Activated naive CD8-positive, alpha-beta T cell treated with anti-CD3 and anti-CD28 coated beads for 36 hours (primary cell): ENCODE measurements around the gene WDFY2. TPM values are rescaled to one million over a fixed set of nuclear protein-coding genes. Genes with fewer than 3 reads are reported as not detected.

Experiments
- DNase-seq: peaks from one replicate; pipeline ENCODE4 v3.0.0; 2021
- H3K27ac Mint-ChIP-seq: one replicate; pipeline ENCODE4 v1.8.0; 2022; ENCODE audit warnings: mild to moderate bottlenecking, moderate library complexity, mixed read lengths
- H3K27me3 Mint-ChIP-seq: one replicate; pipeline ENCODE4 v1.8.0; 2022; ENCODE audit warnings: mild to moderate bottlenecking, mixed read lengths
- H3K36me3 Mint-ChIP-seq: one replicate; pipeline ENCODE4 v1.8.0; 2021; ENCODE audit warnings: mild to moderate bottlenecking, mixed read lengths
- H3K4me1 Mint-ChIP-seq: one replicate; pipeline ENCODE4 v1.8.0; 2021; ENCODE audit warnings: mixed read lengths
- H3K4me3 Mint-ChIP-seq: one replicate; pipeline ENCODE4 v1.8.0; 2022; ENCODE audit warnings: mild to moderate bottlenecking, moderate library complexity, mixed read lengths
- H3K9me3 Mint-ChIP-seq: one replicate; pipeline ENCODE4 v1.8.0; 2022; ENCODE audit warnings: mixed read lengths
- total RNA-seq, 2 experiments: library from RNA; stranded (reverse); gene quantifications; one replicate each; pipeline ENCODE4 v1.2.3, GENCODE V29; 2021

Gene WDFY2
- total RNA-seq, 2 experiments from 2014 or later: 6.0 to 7.9 TPM

GRCh38 chr13:51605698-51606097 is 21.4 kb downstream of the WDFY2 start:
- Mint-ChIP-seq H3K27ac (no peak overlapping the region), H3K36me3 (peaks cover 9% of the 10 kb centered on the region), H3K4me1 (peaks cover 17% of the 10 kb centered on the region), H3K27me3 (no peaks in the 10 kb centered on the region), H3K9me3 (no peaks in the 10 kb centered on the region), H3K4me3 (no peak overlapping the region)
- no peak for DNase-seq

- no peak for DNase-seq
- Mint-ChIP-seq H3K9me3 (no peaks in the 10 kb centered on the region), H3K36me3 (peaks cover 9% of the 10 kb centered on the region), H3K4me1 (peaks cover 17% of the 10 kb centered on the region), H3K27me3 (no peaks in the 10 kb centered on the region), H3K27ac (no peak overlapping the region), H3K4me3 (no peak overlapping the region)
Measured at GRCh38 chr13:51607165-51607564, 22.9 kb downstream of the WDFY2 start.

GRCh38 chr13:51608857-51609406 is 24.7 kb downstream of the WDFY2 start:
- no peak for DNase-seq
- no peaks in the 10 kb centered on the region for H3K27me3 Mint-ChIP-seq
- H3K4me3 Mint-ChIP-seq: no peak overlapping the region
- peaks cover 3% of the 10 kb centered on the region for H3K36me3 Mint-ChIP-seq
- H3K27ac Mint-ChIP-seq: no peak overlapping the region
- no peaks in the 10 kb centered on the region for H3K9me3 Mint-ChIP-seq
- H3K4me1 Mint-ChIP-seq: peaks cover 17% of the 10 kb centered on the region

- no peak for DNase-seq
Measured at GRCh38 chr13:51612867-51613266, 28.6 kb downstream of the WDFY2 start.

GRCh38 chr13:51613535-51613934 is 29.3 kb downstream of the WDFY2 start:
- no peaks in the 10 kb centered on the region for H3K27me3 Mint-ChIP-seq
- no peaks in the 10 kb centered on the region for H3K9me3 Mint-ChIP-seq
- peaks cover 21% of the 10 kb centered on the region for H3K4me1 Mint-ChIP-seq
- H3K27ac Mint-ChIP-seq: peak overlapping the region; percentile 97
- DNase-seq: no peak
- peaks cover 5% of the 10 kb centered on the region for H3K36me3 Mint-ChIP-seq
- no peak overlapping the region for H3K4me3 Mint-ChIP-seq

More at GRCh38 chr13:51612867-51613266, 28.6 kb downstream of the WDFY2 start:
- no peak overlapping the region for H3K27ac Mint-ChIP-seq
- H3K27me3 Mint-ChIP-seq: no peaks in the 10 kb centered on the region
- H3K36me3 Mint-ChIP-seq: peaks cover 5% of the 10 kb centered on the region
- H3K4me1 Mint-ChIP-seq: peaks cover 21% of the 10 kb centered on the region
- no peaks in the 10 kb centered on the region for H3K9me3 Mint-ChIP-seq
- H3K4me3 Mint-ChIP-seq: no peak overlapping the region

- H3K4me3 Mint-ChIP-seq: peak overlapping the region; percentile 84
- DNase-seq: peak; percentile 26
- H3K4me1 Mint-ChIP-seq: peaks cover 23% of the 10 kb centered on the region
- no peaks in the 10 kb centered on the region for H3K9me3 Mint-ChIP-seq
- peaks cover 5% of the 10 kb centered on the region for H3K36me3 Mint-ChIP-seq
- H3K27ac Mint-ChIP-seq: peak overlapping the region; percentile 97
- no peaks in the 10 kb centered on the region for H3K27me3 Mint-ChIP-seq
Measured at GRCh38 chr13:51614350-51614786, 30.1 kb downstream of the WDFY2 start.

- peaks cover 25% of the 10 kb centered on the region for H3K4me1 Mint-ChIP-seq
- H3K27me3 Mint-ChIP-seq: no peaks in the 10 kb centered on the region
- H3K27ac Mint-ChIP-seq: no peak overlapping the region
- DNase-seq: no peak
- peaks cover 7% of the 10 kb centered on the region for H3K36me3 Mint-ChIP-seq
- H3K9me3 Mint-ChIP-seq: no peaks in the 10 kb centered on the region
- no peak overlapping the region for H3K4me3 Mint-ChIP-seq
Measured at GRCh38 chr13:51618626-51619025, 34.4 kb downstream of the WDFY2 start.

- no peak overlapping the region for H3K4me3 Mint-ChIP-seq
- peaks cover 28% of the 10 kb centered on the region for H3K4me1 Mint-ChIP-seq
- no peak overlapping the region for H3K27ac Mint-ChIP-seq
- no peaks in the 10 kb centered on the region for H3K9me3 Mint-ChIP-seq
- peaks cover 7% of the 10 kb centered on the region for H3K36me3 Mint-ChIP-seq
- H3K27me3 Mint-ChIP-seq: no peaks in the 10 kb centered on the region
- DNase-seq: no peak
Measured at GRCh38 chr13:51619614-51620013, 35.4 kb downstream of the WDFY2 start.

GRCh38 chr13:51620165-51620983 is 36.1 kb downstream of the WDFY2 start:
- no peaks in the 10 kb centered on the region for H3K27me3 Mint-ChIP-seq
- H3K4me3 Mint-ChIP-seq: no peak overlapping the region
- no peaks in the 10 kb centered on the region for H3K9me3 Mint-ChIP-seq
- no peak for DNase-seq
- H3K27ac Mint-ChIP-seq: peak overlapping the region; percentile 50
- peaks cover 27% of the 10 kb centered on the region for H3K4me1 Mint-ChIP-seq
- peaks cover 7% of the 10 kb centered on the region for H3K36me3 Mint-ChIP-seq

- no peaks in the 10 kb centered on the region for H3K9me3 Mint-ChIP-seq
- no peak overlapping the region for H3K27ac Mint-ChIP-seq
- H3K4me1 Mint-ChIP-seq: peaks cover 30% of the 10 kb centered on the region
- H3K27me3 Mint-ChIP-seq: no peaks in the 10 kb centered on the region
- H3K4me3 Mint-ChIP-seq: no peak overlapping the region
- H3K36me3 Mint-ChIP-seq: peaks cover 7% of the 10 kb centered on the region
- no peak for DNase-seq
Measured at GRCh38 chr13:51621602-51622001, 37.3 kb downstream of the WDFY2 start.

GRCh38 chr13:51623473-51623872 is 39.2 kb downstream of the WDFY2 start:
- H3K9me3 Mint-ChIP-seq: no peaks in the 10 kb centered on the region
- DNase-seq: no peak
- H3K27ac Mint-ChIP-seq: no peak overlapping the region
- H3K27me3 Mint-ChIP-seq: no peaks in the 10 kb centered on the region
- peaks cover 5% of the 10 kb centered on the region for H3K36me3 Mint-ChIP-seq
- peaks cover 32% of the 10 kb centered on the region for H3K4me1 Mint-ChIP-seq
- H3K4me3 Mint-ChIP-seq: no peak overlapping the region

GRCh38 chr13:51624207-51624606 is 39.9 kb downstream of the WDFY2 start:
- no peak for DNase-seq
- peaks cover 36% of the 10 kb centered on the region for H3K4me1 Mint-ChIP-seq
- H3K9me3 Mint-ChIP-seq: no peaks in the 10 kb centered on the region

GRCh38 chr13:51624695-51625345 is 40.6 kb downstream of the WDFY2 start:
- H3K27me3 Mint-ChIP-seq: no peaks in the 10 kb centered on the region
- H3K4me3 Mint-ChIP-seq: no peak overlapping the region
- H3K4me1 Mint-ChIP-seq: peaks cover 37% of the 10 kb centered on the region
- H3K36me3 Mint-ChIP-seq: peaks cover 2% of the 10 kb centered on the region
- H3K9me3 Mint-ChIP-seq: no peaks in the 10 kb centered on the region
- H3K27ac Mint-ChIP-seq: no peak overlapping the region
- DNase-seq: no peak

More at GRCh38 chr13:51624207-51624606, 39.9 kb downstream of the WDFY2 start:
- H3K36me3 Mint-ChIP-seq: peaks cover 2% of the 10 kb centered on the region
- H3K27me3 Mint-ChIP-seq: no peaks in the 10 kb centered on the region
- no peak overlapping the region for H3K4me3 Mint-ChIP-seq
- H3K27ac Mint-ChIP-seq: no peak overlapping the region

GRCh38 chr13:51625555-51626345 is 41.5 kb downstream of the WDFY2 start:
- Mint-ChIP-seq H3K4me1 (peaks cover 40% of the 10 kb centered on the region), H3K36me3 (peaks cover 2% of the 10 kb centered on the region), H3K4me3 (no peak overlapping the region), H3K9me3 (no peaks in the 10 kb centered on the region), H3K27me3 (no peaks in the 10 kb centered on the region), H3K27ac (no peak overlapping the region)
- no peak for DNase-seq

GRCh38 chr13:51626749-51627148 is 42.5 kb downstream of the WDFY2 start:
- Mint-ChIP-seq H3K36me3 (peaks cover 2% of the 10 kb centered on the region), H3K27me3 (no peaks in the 10 kb centered on the region), H3K4me3 (no peak overlapping the region), H3K27ac (no peak overlapping the region), H3K9me3 (no peaks in the 10 kb centered on the region), H3K4me1 (peaks cover 40% of the 10 kb centered on the region)
- DNase-seq: no peak
